Heart left ventricle (tissue), 16 donors: ENCODE measurements around the gene ZDHHC14. TPM values are rescaled to one million over a fixed set of nuclear protein-coding genes. Genes with fewer than 3 reads are reported as not detected.

Experiments used
- ATAC-seq, 4 donors: fragments of 200-7000 bp; cut with Tn5 transposase; one replicate each; pipeline ENCODE4 v1.9.1; 2020 to 2022; ENCODE audit warnings: moderate library complexity in 4 of 4, mild to moderate bottlenecking in 3 of 4, moderate number of reproducible peaks in 1 of 4
- DNase-seq, 5 donors: peaks; one replicate each; pipeline ENCODE4 v3.0.0-alpha.2; 2020
- H3K27ac ChIP-seq, 12 donors: fragments of 200-600 bp; sonication (generic) in 4 of 12; one replicate each; pipeline versions ENCODE4 v1.5.0 to v1.8.0; 2016 to 2022; ENCODE audit warnings: mild to moderate bottlenecking in 2 of 12
- H3K27me3 ChIP-seq, 9 donors: fragments of 200-600 bp; sonication (generic) in 2 of 9; one replicate each; pipeline versions ENCODE4 v1.5.1 to v1.8.0; 2016 to 2022; ENCODE audit warnings: mild to moderate bottlenecking in 3 of 9
- H3K36me3 ChIP-seq, 9 donors: fragments of 200-600 bp; sonication (generic) in 2 of 9; one replicate each; pipeline versions ENCODE4 v1.5.0 to v1.8.0; 2018 to 2022; ENCODE audit warnings: mild to moderate bottlenecking in 2 of 9
- H3K4me1 ChIP-seq, 12 donors: fragments of 200-600 bp; sonication (generic) in 4 of 12; one replicate each; pipeline versions ENCODE4 v1.5.0 to v1.8.0; 2016 to 2022; ENCODE audit warnings: mild to moderate bottlenecking in 3 of 12
- H3K4me3 ChIP-seq, 12 donors: fragments of 200-600 bp; sonication (generic) in 4 of 12; one replicate each; pipeline versions ENCODE4 v1.5.0 to v1.8.0; 2017 to 2022; ENCODE audit warnings: mild to moderate bottlenecking in 9 of 12, moderate library complexity in 4 of 12
- H3K9me3 ChIP-seq, 12 donors: fragments of 200-600 bp; sonication (generic) in 4 of 12; one replicate each; pipeline versions ENCODE4 v1.5.0 to v1.8.0; 2016 to 2022; ENCODE audit warnings: mild to moderate bottlenecking in 1 of 12
- POLR2A ChIP-seq, 2 donors: fragments of 450-650 bp; IDR thresholded peaks; one replicate each; pipeline ENCODE4 v1.6.1; 2017; ENCODE audit warnings: antibody characterized with exemption in 2 of 2, mild to moderate bottlenecking in 2 of 2, moderate library complexity in 2 of 2
- WGBS, 4 donors: extraction: QIAGEN DNeasy Blood & Tissue Kit in 2 of 4; methylation state at CpG; one replicate each; pipeline versions ENCODE4 v1.1.5 to v1.1.7; 2013 to 2018; 5-methylcytosine and 5-hydroxymethylcytosine counted together
- intact Hi-C, 10 donors: fragments of 100-400 bp; cut with DNase I; formaldehyde crosslinking; loops; one replicate each; pipeline versions ENCODE4 v1.11.1 to v1.14.2; 2022
- polyA plus RNA-seq, 2 donors: library from polyadenylated mRNA; stranded (reverse); fragments of 200-250 nt; gene quantifications; one replicate each; pipeline ENCODE4 v1.2.3, GENCODE V29; 2013
- total RNA-seq, 9 donors: library from RNA; depleted of rRNA in 2 of 9; stranded (reverse); fragments of >200 nt in 2 of 9; fragmentation: NEBNext Ultra II Directional in 3 of 9; extraction: Animal tissue kit (Norgen Biotek cat#: 25700) in 3 of 9; gene quantifications; one replicate each; pipeline versions ENCODE4 v1.1.0 to v1.2.4, GENCODE V29; 2016 to 2023
- TF ChIP-seq, protein P1 (sequence below), 12 donors: fragments of 200-600 bp; sonication (generic) in 4 of 12; IDR thresholded peaks; one replicate each; pipeline versions ENCODE4 v1.5.0 to v1.8.0; 2018 to 2022; ENCODE audit warnings: antibody characterized with exemption in 12 of 12, mild to moderate bottlenecking in 5 of 12
- donor health status: ischemic (EF 13 %, LVEDD 7.1; RV severe dilation, severe dysfunction).
- donor health status: healthy with polysubstance abuse.
- donor health status: DM: no; HTN: yes; CAD: no.
- donor health status: DM: no; HTN: no; CAD: no.
- donor health status: ischemic (EF 25% LVEDD 6.9; RV normal size, moderate dysfunction).
- donor health status: ischemic (EF 25% LVEDD 5.7; RV mildly dilated, moderate dysfunction).
- donor health status: healthy.
- donor health status: DM: yes; HTN: yes; CAD: no.
- donor health status: ischemic (EF 35%, LVEDD 5.7; RV mildly dilated, moderate dysfunction).
- donor health status: nonischemic (EF 11% LVEDD 7.7; RV severe dilation, severe dysfunction).
- donor health status: DM: yes; HTN: yes; CAD: no.
- donor health status: PGD.
- donor health status: ischemic (EF 29% LVEDD 5.4; RV normal size, mild dysfunction).
- donor health status: nonischemic (EF 23%, LVEDD 6.1; RV moderate dilation, normal function).

ZDHHC14 gene
- total and polyA plus RNA-seq, 11 donors = 7.0 to 25.8 (median 15.4) TPM

DNA sequence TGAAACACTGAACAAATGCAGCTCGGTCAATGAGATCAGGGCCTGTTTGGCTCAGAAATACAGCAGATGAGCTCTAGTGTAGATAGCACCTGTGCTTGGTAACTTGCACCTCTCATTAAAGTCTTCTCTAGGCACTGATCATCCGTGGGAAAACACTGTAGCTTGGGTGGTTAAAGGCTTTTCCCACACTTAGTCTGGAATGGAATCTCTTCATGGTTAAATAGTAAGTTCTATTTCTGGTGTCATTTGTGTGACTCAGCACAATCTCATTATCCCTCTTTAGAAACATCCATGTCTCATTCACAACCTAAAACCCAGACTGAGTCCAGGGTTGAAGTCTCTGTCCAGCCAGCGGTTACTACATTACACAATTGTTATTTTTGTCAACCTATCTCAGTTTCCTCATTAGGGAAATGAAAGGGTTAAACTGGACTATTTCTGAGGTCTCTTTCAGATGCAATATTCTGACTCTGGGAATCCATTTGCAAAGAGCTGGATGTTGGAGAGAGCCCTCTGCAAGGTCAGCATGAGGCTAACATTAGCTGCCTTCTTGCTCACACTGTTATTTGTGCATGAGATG, 125.0 kb downstream of the ZDHHC14 start:
- H3K4me3 ChIP-seq = no peak overlapping the region
- 93 to 98% (median 96%) methylated on average over 3 of the region's 3 CpGs for WGBS, 4 donors
- DNase-seq = no peak
- no peaks in the 10 kb centered on the region for H3K36me3 ChIP-seq
- TF ChIP-seq POLR2A (IDR thresholded peaks at IDR 0.05) = no peak
- TF ChIP-seq, protein P1, sequence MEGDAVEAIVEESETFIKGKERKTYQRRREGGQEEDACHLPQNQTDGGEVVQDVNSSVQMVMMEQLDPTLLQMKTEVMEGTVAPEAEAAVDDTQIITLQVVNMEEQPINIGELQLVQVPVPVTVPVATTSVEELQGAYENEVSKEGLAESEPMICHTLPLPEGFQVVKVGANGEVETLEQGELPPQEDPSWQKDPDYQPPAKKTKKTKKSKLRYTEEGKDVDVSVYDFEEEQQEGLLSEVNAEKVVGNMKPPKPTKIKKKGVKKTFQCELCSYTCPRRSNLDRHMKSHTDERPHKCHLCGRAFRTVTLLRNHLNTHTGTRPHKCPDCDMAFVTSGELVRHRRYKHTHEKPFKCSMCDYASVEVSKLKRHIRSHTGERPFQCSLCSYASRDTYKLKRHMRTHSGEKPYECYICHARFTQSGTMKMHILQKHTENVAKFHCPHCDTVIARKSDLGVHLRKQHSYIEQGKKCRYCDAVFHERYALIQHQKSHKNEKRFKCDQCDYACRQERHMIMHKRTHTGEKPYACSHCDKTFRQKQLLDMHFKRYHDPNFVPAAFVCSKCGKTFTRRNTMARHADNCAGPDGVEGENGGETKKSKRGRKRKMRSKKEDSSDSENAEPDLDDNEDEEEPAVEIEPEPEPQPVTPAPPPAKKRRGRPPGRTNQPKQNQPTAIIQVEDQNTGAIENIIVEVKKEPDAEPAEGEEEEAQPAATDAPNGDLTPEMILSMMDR (IDR thresholded peaks at IDR 0.05) = no peak
- H3K9me3 ChIP-seq = peaks cover 0 to 20% (median 10%) of the 10 kb centered on the region in 12 donors
- intact Hi-C loops = loop anchor here in 1 of 10 donors (10.0 kb wide), 1 partner anchor 121 kb away; the partner anchor contains the start of gene ZDHHC14
- ATAC-seq = no peak
- no peak overlapping the region for H3K27ac ChIP-seq
- no peaks in the 10 kb centered on the region for H3K27me3 ChIP-seq
- peaks cover 0 to 16% (median 11%) of the 10 kb centered on the region in 12 donors for H3K4me1 ChIP-seq

- no peak for ATAC-seq
- WGBS, 4 donors = 89 to 93% (median 92%) methylated on average over 24 of the region's 24 CpGs
- Histone ChIP-seq H3K27me3 (no peaks in the 10 kb centered on the region), H3K4me3 (peak overlapping the region in 1 of 12 donors; percentile 42), H3K9me3 (peaks cover 0 to 14% (median 7%) of the 10 kb centered on the region in 12 donors), H3K36me3 (no peaks in the 10 kb centered on the region), H3K4me1 (peaks cover 0 to 5% (median 0%) of the 10 kb centered on the region in 12 donors), H3K27ac (no peak overlapping the region)
- TF ChIP-seq POLR2A (IDR thresholded peaks at IDR 0.05) = no peak
- TF ChIP-seq, protein P1 (IDR thresholded peaks at IDR 0.05) = no peak
- DNase-seq = no peak
- intact Hi-C loops = loop anchor here in 1 of 10 donors (5.0 kb wide), 1 partner anchor 48 kb away; no protein-coding TSS in a partner anchor
These were observed 129.6 kb downstream of the ZDHHC14 start for GRCh38 chr6:157510323-157511188.

GRCh38 chr6:157511682-157512381, 130.8 kb downstream of the ZDHHC14 start:
- TF ChIP-seq POLR2A (IDR thresholded peaks at IDR 0.05) = no peak
- TF ChIP-seq, protein P1 (IDR thresholded peaks at IDR 0.05) = no peak
- Histone ChIP-seq H3K27ac (no peak overlapping the region), H3K36me3 (no peaks in the 10 kb centered on the region), H3K9me3 (peaks cover 0 to 1% (median 0%) of the 10 kb centered on the region in 12 donors), H3K27me3 (no peaks in the 10 kb centered on the region), H3K4me1 (peaks cover 0 to 5% (median 0%) of the 10 kb centered on the region in 12 donors), H3K4me3 (no peak overlapping the region)
- intact Hi-C loops = loop anchor here in 1 of 10 donors (5.0 kb wide), 1 partner anchor 50 kb away; no protein-coding TSS in a partner anchor
- ATAC-seq (no peak), DNase-seq (no peak)
- WGBS, 4 donors = 96 to 97% (median 97%) methylated on average over 16 of the region's 16 CpGs
